ENCODE results near the gene CYFIP2.

CYFIP2 gene

DNA sequence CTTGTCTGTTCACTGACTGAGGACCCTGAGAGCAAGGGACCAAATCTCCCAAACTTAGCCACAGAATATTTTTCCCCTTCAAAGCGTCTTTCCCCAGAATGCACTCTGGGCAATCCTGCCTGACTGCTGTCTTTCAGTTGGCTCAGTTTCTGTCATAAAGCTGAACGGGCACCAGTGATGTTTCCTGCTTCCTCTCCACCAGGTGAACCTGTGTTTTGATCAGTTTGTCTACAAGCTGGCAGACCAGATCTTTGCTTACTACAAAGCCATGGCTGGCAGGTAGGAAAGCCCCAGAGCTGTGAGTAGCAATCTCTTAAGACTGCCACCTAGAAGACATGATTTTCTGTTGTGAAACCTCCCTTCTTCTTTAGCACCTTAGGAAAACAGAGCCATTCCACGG is 61.8 kb downstream of the CYFIP2 start:
- no peak for DNase-seq

GRCh38 chr5:157328277-157328912 is 62.5 kb downstream of the CYFIP2 start:
- peak; percentile 80 for DNase-seq

GRCh38 chr5:157331807-157332206 is 65.9 kb downstream of the CYFIP2 start:
- DNase-seq, result no peak

- peak; percentile 44 for DNase-seq
Observed at GRCh38 chr5:157335534-157336422, 69.9 kb downstream of the CYFIP2 start.

DNA sequence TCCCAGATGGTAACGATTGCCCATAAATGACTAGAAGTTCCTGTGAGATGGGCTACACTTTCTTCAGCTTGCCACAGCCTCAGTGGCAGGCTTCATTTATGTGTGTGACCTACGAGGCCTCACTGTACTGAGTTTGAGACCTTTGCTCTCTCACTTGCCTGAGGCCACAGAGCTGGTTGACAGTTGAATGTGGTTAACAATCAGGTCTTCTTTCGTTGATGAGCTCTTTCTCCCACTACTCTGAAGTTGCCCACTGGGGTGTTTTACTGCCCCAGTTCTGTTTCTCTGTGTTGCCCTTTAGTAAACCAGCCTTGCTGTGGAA is 70.5 kb downstream of the CYFIP2 start:
- no peak for DNase-seq

GRCh38 chr5:157339409-157339808 is 73.5 kb downstream of the CYFIP2 start:
- no peak for DNase-seq

GRCh38 chr5:157342822-157343402 is 77.0 kb downstream of the CYFIP2 start:
- DNase-seq, result peak; percentile 23

DNA sequence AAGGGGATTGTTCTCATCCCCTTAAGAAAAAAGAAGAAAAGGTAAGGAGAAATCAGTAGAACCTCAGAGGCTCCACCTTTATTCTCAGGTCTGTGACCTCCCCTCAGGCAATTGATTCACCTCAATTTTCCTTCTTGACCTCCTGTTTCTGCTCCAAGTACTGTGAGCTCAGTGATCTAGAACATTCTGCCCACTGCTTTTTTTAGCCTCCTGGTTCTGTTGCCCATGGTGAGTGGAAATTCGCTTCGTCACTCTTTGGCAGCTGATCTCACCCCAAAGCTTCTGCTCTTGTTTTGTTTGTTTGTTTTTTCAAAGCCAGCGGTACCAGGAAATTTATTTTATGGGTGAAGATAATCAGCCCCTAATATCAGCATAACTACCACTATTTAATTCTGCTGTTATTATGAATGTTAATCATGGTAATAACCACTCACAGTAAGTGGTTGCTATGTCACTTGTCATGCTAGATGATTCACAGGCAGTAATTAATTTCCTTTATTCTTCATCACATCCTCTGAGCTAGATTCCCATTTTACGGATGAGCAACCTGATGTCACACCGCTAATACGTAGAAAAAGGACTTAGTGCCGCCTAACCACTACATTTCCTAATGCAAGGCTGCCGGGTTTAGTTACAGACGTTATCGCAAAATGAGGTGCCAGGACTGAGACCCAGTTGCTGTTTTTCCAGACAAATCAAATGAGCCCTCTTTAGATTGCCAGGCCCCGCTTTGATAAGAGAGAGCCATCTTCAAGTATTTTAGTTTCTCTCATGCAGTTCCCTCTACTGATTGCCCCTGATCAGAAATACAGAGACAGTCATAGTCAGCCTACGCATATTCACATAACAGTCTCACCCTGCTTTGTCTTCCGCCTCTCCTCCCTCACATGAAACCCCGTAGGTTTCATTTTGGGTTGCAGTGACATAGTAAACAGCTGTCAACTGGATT is 78.2 kb downstream of the CYFIP2 start:
- DNase-seq, result no peak

GRCh38 chr5:157345067-157345466 is 79.1 kb downstream of the CYFIP2 start:
- DNase-seq, result no peak

GRCh38 chr5:157345485-157345884 is 79.6 kb downstream of the CYFIP2 start:
- no peak for DNase-seq

GRCh38 chr5:157347301-157348048 is 81.6 kb downstream of the CYFIP2 start:
- DNase-seq, result no peak

- DNase-seq, result no peak
Observed at GRCh38 chr5:157348049-157348400, 82.1 kb downstream of the CYFIP2 start.

- no peak for DNase-seq
Observed at GRCh38 chr5:157350939-157351801, 85.2 kb downstream of the CYFIP2 start.

DNA sequence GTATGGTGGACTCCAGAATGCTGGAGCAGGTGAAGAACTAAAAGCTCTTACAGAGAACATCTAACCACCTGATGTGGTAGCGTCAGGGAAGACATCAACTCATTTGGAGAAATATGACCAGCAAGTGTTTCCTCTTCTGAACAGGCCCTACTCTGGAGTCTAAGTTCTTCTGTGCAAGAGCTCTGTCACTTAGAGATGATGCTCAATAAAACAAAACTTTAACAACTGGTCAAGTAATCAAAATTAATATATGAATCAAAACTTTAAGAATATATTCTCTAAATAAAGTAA is 85.8 kb downstream of the CYFIP2 start:
- DNase-seq, result no peak

DNA sequence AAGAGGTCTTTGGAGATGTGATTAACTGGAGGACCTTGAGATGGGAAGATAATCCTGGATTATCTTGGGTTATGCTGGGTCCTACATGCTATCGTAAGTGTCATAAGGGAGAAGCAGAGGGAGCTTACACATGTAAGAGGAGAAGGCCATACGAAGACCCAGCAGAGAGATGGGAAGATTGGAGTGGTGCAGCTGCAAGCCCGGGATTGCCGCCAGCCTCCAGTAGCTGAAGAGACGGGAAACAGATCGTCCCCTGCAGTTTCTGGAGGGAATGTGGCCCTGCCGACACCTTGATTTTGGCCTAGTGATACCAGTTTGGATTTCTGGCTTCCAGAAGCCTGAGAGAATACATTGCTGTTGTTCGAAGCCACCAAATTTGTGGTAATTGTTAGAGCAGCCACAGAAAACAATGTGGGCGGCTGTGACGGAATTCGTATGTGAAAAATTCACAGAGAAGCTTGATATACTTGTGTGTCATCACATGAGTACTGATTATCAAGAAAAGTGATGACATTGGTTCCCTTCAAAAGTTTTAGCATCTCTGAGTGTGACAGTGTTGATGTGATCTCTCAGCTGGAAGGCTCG is 86.9 kb downstream of the CYFIP2 start:
- DNase-seq, result no peak

GRCh38 chr5:157354800-157355199 is 88.9 kb downstream of the CYFIP2 start:
- DNase-seq, result no peak

GRCh38 chr5:157356576-157356975 is 90.7 kb downstream of the CYFIP2 start:
- no peak for DNase-seq

- DNase-seq, result no peak
Observed at GRCh38 chr5:157357823-157358222, 91.9 kb downstream of the CYFIP2 start.

GRCh38 chr5:157358871-157359270 is 92.9 kb downstream of the CYFIP2 start:
- DNase-seq, result no peak

DNA sequence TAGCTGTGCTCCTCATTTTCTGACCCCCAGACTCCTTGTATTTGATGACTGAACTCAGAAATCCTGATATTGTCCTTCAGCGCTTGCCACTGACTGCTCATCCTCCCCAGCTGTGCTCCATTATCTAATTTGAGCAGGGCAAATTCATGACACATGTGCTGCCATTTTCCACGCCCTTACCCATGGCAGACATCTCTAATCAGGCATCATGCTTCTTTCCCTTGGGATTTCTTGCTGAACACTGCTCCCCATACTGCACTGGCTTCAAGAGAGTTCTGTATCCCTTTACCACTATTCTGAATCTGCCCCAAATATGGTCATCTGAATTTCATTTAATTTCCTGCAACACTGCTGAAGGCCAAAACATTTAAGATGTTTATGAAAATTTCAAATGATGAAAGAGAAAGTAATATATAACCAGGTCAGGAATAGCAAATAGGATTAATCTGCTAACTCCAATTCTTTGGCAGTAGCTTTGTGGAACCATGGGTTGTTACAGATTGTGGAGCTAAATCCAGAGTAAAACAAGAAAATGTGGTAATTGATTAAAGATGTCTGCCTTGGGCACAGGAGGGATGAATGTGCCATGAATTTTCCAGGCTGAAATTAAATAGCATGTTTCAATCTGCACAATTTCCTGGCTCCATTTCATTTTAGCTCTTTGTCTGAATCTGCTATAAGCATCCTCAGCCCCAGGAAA is 93.6 kb downstream of the CYFIP2 start:
- peak; percentile 41 for DNase-seq

- DNase-seq, result peak; percentile 63
Observed at GRCh38 chr5:157362012-157362411, 96.1 kb downstream of the CYFIP2 start.

Data from fibroblast of skin of right biceps (primary cell).